Activated T-cell treated with anti-CD3 and anti-CD28 coated beads, Interleukin-2, amount 50 U/mL, for 4 hours (primary cell): Measurements from ENCODE around the gene B4GALT1. TPM values are rescaled to one million over a fixed set of nuclear protein-coding genes. Genes with fewer than 3 reads are reported as not detected.

Experiments
- ATAC-seq, 2 donors: fragments of 200-7000 bp; cut with Tn5 transposase; one replicate each; pipeline ENCODE4 v1.10.0; 2021
- DNase-seq: peaks from one replicate; pipeline ENCODE4 v3.0.0-alpha.2; 2020
- H3K27me3 Mint-ChIP-seq: one replicate; pipeline ENCODE4 v1.8.0; 2021; ENCODE audit warnings: low read depth, mixed read lengths
- H3K36me3 Mint-ChIP-seq: one replicate; pipeline ENCODE4 v1.8.0; 2022; ENCODE audit warnings: mixed read lengths; ENCODE audit not compliant: insufficient read depth
- H3K4me1 Mint-ChIP-seq: one replicate; pipeline ENCODE4 v1.8.0; 2021; ENCODE audit warnings: low read depth, mixed read lengths
- H3K4me3 Mint-ChIP-seq: one replicate; pipeline ENCODE4 v1.8.0; 2021; ENCODE audit warnings: mild to moderate bottlenecking, moderate library complexity, mixed read lengths
- H3K9me3 Mint-ChIP-seq: one replicate; pipeline ENCODE4 v1.8.0; 2021; ENCODE audit warnings: mixed read lengths
- total RNA-seq, 3 donors: library from RNA; stranded (reverse); gene quantifications; one replicate each; pipeline ENCODE4 v1.2.1, GENCODE V29; 2021

The B4GALT1 gene
- total RNA-seq, 3 donors from 2014 or later = 30.2 to 43.4 (median 32.0) TPM

- H3K36me3 Mint-ChIP-seq = peaks cover 49% of the 10 kb centered on the region
- no peak for ATAC-seq
- H3K4me1 Mint-ChIP-seq = peaks cover 57% of the 10 kb centered on the region
These were observed 35.1 kb downstream of the B4GALT1 start for GRCh38 chr9:33131790-33132772.

GRCh38 chr9:33130961-33131789, 36.0 kb downstream of the B4GALT1 start:
- no peak overlapping the region for H3K4me3 Mint-ChIP-seq
- ATAC-seq (peak in 1 of 2 donors; percentile 5), DNase-seq (no peak)
- no peaks in the 10 kb centered on the region for H3K9me3 Mint-ChIP-seq
- H3K36me3 Mint-ChIP-seq = peaks cover 49% of the 10 kb centered on the region
- no peaks in the 10 kb centered on the region for H3K27me3 Mint-ChIP-seq
- peaks cover 49% of the 10 kb centered on the region for H3K4me1 Mint-ChIP-seq

More at GRCh38 chr9:33131790-33132772, 35.1 kb downstream of the B4GALT1 start:
- H3K9me3 Mint-ChIP-seq = no peaks in the 10 kb centered on the region
- DNase-seq = no peak
- H3K4me3 Mint-ChIP-seq = no peak overlapping the region
- no peaks in the 10 kb centered on the region for H3K27me3 Mint-ChIP-seq

- ATAC-seq (peak; percentile 91 to 95), DNase-seq (no peak)
- H3K36me3 Mint-ChIP-seq = peaks cover 53% of the 10 kb centered on the region
- H3K4me1 Mint-ChIP-seq = peaks cover 46% of the 10 kb centered on the region
- no peaks in the 10 kb centered on the region for H3K9me3 Mint-ChIP-seq
- H3K27me3 Mint-ChIP-seq = no peaks in the 10 kb centered on the region
- H3K4me3 Mint-ChIP-seq = peak overlapping the region; percentile 45
These were observed 37.0 kb downstream of the B4GALT1 start for GRCh38 chr9:33129886-33130881.

- ATAC-seq (no peak), DNase-seq (no peak)
- Mint-ChIP-seq H3K9me3 (no peaks in the 10 kb centered on the region), H3K27me3 (no peaks in the 10 kb centered on the region), H3K4me1 (peaks cover 50% of the 10 kb centered on the region), H3K4me3 (no peak overlapping the region), H3K36me3 (peaks cover 56% of the 10 kb centered on the region)
These were observed 37.8 kb downstream of the B4GALT1 start for GRCh38 chr9:33129251-33129885.

GRCh38 chr9:33128570-33128969, 38.6 kb downstream of the B4GALT1 start:
- Mint-ChIP-seq H3K4me3 (no peak overlapping the region), H3K27me3 (no peaks in the 10 kb centered on the region), H3K9me3 (no peaks in the 10 kb centered on the region), H3K36me3 (peaks cover 53% of the 10 kb centered on the region), H3K4me1 (peaks cover 55% of the 10 kb centered on the region)
- DNase-seq (no peak), ATAC-seq (no peak)

GRCh38 chr9:33127881-33128280, 39.3 kb downstream of the B4GALT1 start:
- Mint-ChIP-seq H3K9me3 (no peaks in the 10 kb centered on the region), H3K4me3 (no peak overlapping the region), H3K27me3 (no peaks in the 10 kb centered on the region), H3K4me1 (peaks cover 53% of the 10 kb centered on the region), H3K36me3 (peaks cover 49% of the 10 kb centered on the region)
- DNase-seq (no peak), ATAC-seq (no peak)

GRCh38 chr9:33125871-33126823, 41.0 kb downstream of the B4GALT1 start:
- ATAC-seq (no peak), DNase-seq (no peak)
- Mint-ChIP-seq H3K4me3 (no peak overlapping the region), H3K4me1 (peaks cover 48% of the 10 kb centered on the region), H3K27me3 (no peaks in the 10 kb centered on the region), H3K36me3 (peaks cover 44% of the 10 kb centered on the region), H3K9me3 (no peaks in the 10 kb centered on the region)

- Mint-ChIP-seq H3K36me3 (peaks cover 45% of the 10 kb centered on the region), H3K4me1 (peaks cover 46% of the 10 kb centered on the region), H3K9me3 (no peaks in the 10 kb centered on the region), H3K27me3 (no peaks in the 10 kb centered on the region), H3K4me3 (no peak overlapping the region)
- ATAC-seq (no peak), DNase-seq (no peak)
These were observed 41.7 kb downstream of the B4GALT1 start for GRCh38 chr9:33125461-33125860.

- no peaks in the 10 kb centered on the region for H3K27me3 Mint-ChIP-seq
- ATAC-seq = no peak
- peak overlapping the region; percentile 8 for H3K4me3 Mint-ChIP-seq
- H3K36me3 Mint-ChIP-seq = peaks cover 43% of the 10 kb centered on the region
- no peak for DNase-seq
- H3K9me3 Mint-ChIP-seq = no peaks in the 10 kb centered on the region
- H3K4me1 Mint-ChIP-seq = peaks cover 46% of the 10 kb centered on the region
These were observed 42.3 kb downstream of the B4GALT1 start for GRCh38 chr9:33124751-33125381.

GRCh38 chr9:33124046-33124445, 43.1 kb downstream of the B4GALT1 start:
- Mint-ChIP-seq H3K4me3 (no peak overlapping the region), H3K36me3 (peaks cover 38% of the 10 kb centered on the region), H3K9me3 (no peaks in the 10 kb centered on the region), H3K27me3 (no peaks in the 10 kb centered on the region), H3K4me1 (peaks cover 46% of the 10 kb centered on the region)
- DNase-seq = no peak
- no peak for ATAC-seq

- DNase-seq = no peak
- Mint-ChIP-seq H3K4me3 (no peak overlapping the region), H3K36me3 (peaks cover 34% of the 10 kb centered on the region), H3K27me3 (no peaks in the 10 kb centered on the region), H3K9me3 (no peaks in the 10 kb centered on the region), H3K4me1 (peaks cover 44% of the 10 kb centered on the region)
- ATAC-seq = no peak
These were observed 43.6 kb downstream of the B4GALT1 start for GRCh38 chr9:33123407-33124031.

- peaks cover 18% of the 10 kb centered on the region for H3K36me3 Mint-ChIP-seq
- peaks cover 48% of the 10 kb centered on the region for H3K4me1 Mint-ChIP-seq
These were observed 46.5 kb downstream of the B4GALT1 start for GRCh38 chr9:33120620-33121019.

More at GRCh38 chr9:33120620-33121019, 46.5 kb downstream of the B4GALT1 start:
- no peaks in the 10 kb centered on the region for H3K9me3 Mint-ChIP-seq
- no peak for DNase-seq
- H3K4me3 Mint-ChIP-seq = no peak overlapping the region
- no peak for ATAC-seq
- H3K27me3 Mint-ChIP-seq = no peaks in the 10 kb centered on the region
